Activated CD4-positive, alpha-beta T cell treated with anti-CD3 and anti-CD28 coated beads for 4 hours (primary cell): ENCODE results near the gene SKOR2.
"Not testable (repeated sequence)": the region's sequence is repeated elsewhere in the genome, so short reads cannot be mapped to it uniquely, and the experiment has no call there.

Source experiments
- DNase-seq, 2 donors: peaks; one replicate each; pipeline ENCODE4 v3.0.0-alpha.2; 2020

Gene SKOR2

GRCh38 chr18:47195961-47196360 lies 55.5 kb downstream of the SKOR2 start:
- not testable (repeated sequence) for DNase-seq

DNA sequence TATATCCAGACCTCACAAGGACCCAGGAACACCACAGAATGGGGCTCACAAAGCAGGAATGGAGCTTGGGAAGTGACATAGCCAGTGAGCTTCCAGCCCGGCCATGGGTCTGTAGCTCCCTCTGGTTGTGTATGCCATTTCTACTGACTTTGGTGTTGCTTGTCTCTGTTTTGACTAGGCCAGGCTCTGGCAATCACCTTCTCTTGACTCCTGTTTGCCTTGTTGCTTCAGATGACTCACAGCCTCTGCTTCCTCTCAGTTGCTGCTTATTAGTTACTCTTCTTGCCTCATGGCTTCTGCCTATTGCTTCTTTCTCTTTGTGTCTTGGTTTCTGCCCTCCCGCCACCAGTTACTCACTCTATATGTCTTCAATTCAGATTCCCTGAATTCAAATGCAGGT lies 59.5 kb downstream of the SKOR2 start:
- no peak for DNase-seq

DNA sequence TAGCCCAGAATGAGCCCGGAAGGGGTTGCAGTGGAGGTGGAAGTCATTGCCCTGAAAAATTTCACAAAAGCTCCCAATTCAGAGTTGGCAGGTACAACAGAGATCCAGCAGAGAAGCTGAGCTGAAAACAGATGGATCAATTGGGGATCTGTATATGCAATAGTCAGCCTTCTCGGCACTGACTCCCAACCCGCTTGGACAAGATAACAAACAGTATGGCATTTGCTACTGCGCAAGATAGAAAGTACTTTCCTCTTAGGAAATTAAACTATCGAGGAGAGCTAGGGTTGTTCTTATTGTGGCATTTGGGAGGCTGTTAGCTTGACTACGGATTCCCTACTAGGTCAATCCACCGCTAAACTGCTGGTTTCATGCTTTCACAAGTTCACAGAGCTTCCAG lies 63.7 kb downstream of the SKOR2 start:
- no peak for DNase-seq

- DNase-seq, result no peak
Measured at GRCh38 chr18:47184419-47185050, 66.9 kb downstream of the SKOR2 start.

GRCh38 chr18:47182156-47182555 lies 69.3 kb downstream of the SKOR2 start:
- DNase-seq, result not testable (repeated sequence)

DNA sequence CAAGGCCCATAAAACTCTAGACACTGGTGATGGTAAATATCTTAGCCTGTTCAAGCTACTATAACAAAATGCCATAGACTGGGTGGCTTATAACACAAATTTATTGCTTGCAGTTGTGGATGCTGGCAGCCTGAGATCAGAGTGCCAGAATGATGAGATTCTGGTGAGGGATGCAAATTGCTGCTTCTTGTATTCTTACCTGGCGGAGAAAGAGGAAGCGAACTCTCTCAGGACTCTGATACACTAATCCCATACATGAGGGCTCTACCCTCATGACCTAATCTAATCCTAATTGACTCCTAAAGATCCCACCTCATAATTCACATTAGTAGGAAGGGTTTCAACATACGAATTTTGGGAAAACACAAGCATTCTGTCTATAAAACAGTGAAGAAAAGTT lies 70.7 kb downstream of the SKOR2 start:
- no peak for DNase-seq

DNA sequence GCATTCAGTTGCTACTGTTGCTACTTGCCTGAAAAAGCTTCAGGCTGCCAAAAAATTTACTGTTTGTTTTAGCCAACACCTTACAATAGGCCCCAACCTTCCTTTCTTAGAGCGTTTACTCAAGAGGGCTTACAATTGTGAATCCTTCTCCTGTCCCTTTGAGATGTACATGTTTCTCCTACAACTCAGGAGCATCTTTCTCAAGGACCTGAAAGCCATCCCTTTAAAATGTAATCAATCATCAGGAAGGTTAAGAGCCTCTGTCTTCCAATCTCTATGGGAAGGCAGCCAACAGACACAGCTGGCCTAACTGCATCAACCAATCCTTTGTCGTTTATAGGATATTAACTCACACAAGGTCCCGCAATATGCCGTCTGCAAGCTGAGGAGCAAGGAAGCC lies 71.9 kb downstream of the SKOR2 start:
- DNase-seq, result no peak

GRCh38 chr18:47175898-47176575 lies 75.4 kb downstream of the SKOR2 start, which contains the start of gene IER3IP1:
TSS of gene IER3IP1 (minus strand) at chr18:47176364. CDS start at chr18:47176277, 87 bp downstream.
- peak; percentile 84 to 88 for DNase-seq

DNA sequence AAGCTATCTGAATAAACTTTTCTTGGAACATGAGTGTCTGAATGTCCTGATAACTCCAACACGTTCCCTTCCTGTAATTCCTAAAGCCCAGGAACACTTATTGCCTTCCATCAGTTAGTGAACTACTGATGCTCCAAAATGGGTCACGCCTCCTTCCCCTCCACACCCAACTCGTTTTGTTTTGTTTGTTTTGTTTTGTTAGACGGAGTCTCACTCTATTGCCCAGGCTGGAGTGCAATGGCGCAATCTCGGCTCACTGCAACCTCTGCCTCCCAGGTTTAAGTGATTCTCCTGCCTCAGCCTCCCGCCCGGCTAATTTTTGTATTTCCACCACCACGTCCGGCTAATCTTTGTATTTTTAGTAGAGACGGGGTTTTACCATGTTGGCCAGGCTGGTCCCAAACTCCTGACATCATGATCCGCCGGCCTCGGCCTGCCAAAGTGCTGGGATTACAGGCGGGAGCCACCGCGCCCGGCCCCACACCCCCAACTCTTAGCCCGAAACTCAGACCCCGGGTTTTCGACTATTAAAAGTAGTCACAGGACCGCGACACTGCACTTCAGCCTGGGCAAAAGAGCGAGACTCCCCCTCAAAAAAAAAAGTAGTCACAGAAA lies 76.1 kb downstream of the SKOR2 start:
- DNase-seq, result no peak

- DNase-seq, result no peak
Measured at GRCh38 chr18:47174545-47175116, 76.8 kb downstream of the SKOR2 start.

- no peak for DNase-seq
Measured at GRCh38 chr18:47172476-47172875, 79.0 kb downstream of the SKOR2 start.

- no peak for DNase-seq
Measured at GRCh38 chr18:47168913-47169312, 82.5 kb downstream of the SKOR2 start.

- no peak for DNase-seq
Measured at GRCh38 chr18:47168509-47168908, 83.0 kb downstream of the SKOR2 start.

GRCh38 chr18:47166294-47166693 lies 85.2 kb downstream of the SKOR2 start:
- DNase-seq, result no peak

DNA sequence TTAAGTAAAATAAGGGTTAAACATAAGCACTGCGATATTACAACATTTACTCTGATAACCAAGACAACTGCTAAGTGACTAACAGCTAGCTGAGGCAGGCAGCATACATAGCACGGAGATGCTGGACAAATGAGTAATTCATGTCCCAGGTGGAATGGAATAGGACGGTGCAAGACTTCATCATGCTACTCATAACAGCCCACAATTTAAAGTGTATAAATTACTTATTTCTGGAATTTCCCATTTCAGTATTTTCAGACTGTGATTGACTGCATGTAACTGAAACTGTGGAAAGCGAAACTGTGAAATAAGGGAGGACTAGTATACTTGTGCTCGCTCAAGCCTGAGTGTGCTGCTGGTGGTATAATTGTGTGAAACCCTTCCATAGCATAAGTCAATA lies 88.2 kb downstream of the SKOR2 start:
- DNase-seq, result no peak

- no peak for DNase-seq
Measured at GRCh38 chr18:47160256-47160655, 91.2 kb downstream of the SKOR2 start.

- DNase-seq, result not testable (repeated sequence)
Measured at GRCh38 chr18:47158404-47158803, 93.1 kb downstream of the SKOR2 start.
